ENCODE measurements around the gene CD274. TPM values are rescaled to one million over a fixed set of nuclear protein-coding genes. Genes with fewer than 3 reads are reported as not detected.
"Not testable (repeated sequence)": the region's sequence is repeated elsewhere in the genome, so short reads cannot be mapped to it uniquely, and the experiment has no call there.

The CD274 gene
- total and polyA plus RNA-seq, 3 experiments from 2014 or later = 6.1 to 17.6 (median 13.2) TPM

DNA sequence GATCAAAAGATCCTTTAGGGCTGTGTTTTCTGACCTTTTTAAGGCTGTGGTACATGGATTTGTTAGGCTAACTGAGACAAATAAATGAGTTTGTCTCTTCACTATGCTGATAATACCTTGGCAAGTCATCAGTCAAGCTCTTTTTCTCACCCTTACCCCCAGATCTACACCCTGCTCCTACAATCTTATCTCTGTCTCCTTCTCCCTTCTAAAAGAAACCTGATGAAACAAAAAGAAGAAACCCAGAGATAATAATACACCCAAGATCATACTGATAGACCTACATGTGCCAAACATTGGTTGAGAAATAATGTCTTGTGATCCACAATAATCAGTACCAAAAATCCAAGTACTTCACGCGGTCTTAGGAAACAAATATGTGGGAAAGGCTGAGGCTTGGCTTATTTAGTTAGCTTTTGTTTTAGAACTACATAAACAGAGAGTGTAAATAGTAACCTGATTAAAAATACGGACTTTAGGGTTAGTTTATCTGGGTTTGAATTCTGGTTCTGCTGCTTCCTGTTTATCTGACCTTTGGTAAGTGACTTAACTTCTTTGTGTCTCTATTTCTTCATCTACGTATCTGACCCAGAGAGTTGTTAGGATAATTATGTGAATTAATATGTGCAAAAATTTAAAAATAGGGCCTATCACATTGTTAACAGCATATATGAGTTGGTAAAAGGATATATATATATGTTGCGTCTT, 35.2 kb downstream of the CD274 start:
- ChIA-PET CTCF (no interaction called here), POLR2A (no interaction called here)
- no peaks in the 10 kb centered on the region for H3K4me1 Mint-ChIP-seq
- H3K4me1 ChIP-seq (ENCODE audit: insufficient read depth, low read length) = no peaks in the 10 kb centered on the region
- H3K9me3 ChIP-seq (ENCODE audit: low read length) = no peaks in the 10 kb centered on the region
- H3K36me3 ChIP-seq (ENCODE audit: insufficient read depth, low read length) = no peaks in the 10 kb centered on the region
- no peaks in the 10 kb centered on the region for H3K27me3 ChIP-seq (ENCODE audit: insufficient read depth, low read length, poor library complexity, severe bottlenecking)
- H3K27ac Mint-ChIP-seq = no peak overlapping the region
- no peak overlapping the region for H3K4me3 Mint-ChIP-seq
- peaks cover 5 to 7% of the 10 kb centered on the region in 2 donors for H3K27me3 Mint-ChIP-seq
- H3K36me3 Mint-ChIP-seq = no peaks in the 10 kb centered on the region
- DNase-seq = no peak
- H3K4me3 ChIP-seq (ENCODE audit: low read length) = no peak overlapping the region
- H3K9me3 Mint-ChIP-seq = no peaks in the 10 kb centered on the region
- H3K27ac ChIP-seq (ENCODE audit: low read depth, low read length) = no peak overlapping the region

DNA sequence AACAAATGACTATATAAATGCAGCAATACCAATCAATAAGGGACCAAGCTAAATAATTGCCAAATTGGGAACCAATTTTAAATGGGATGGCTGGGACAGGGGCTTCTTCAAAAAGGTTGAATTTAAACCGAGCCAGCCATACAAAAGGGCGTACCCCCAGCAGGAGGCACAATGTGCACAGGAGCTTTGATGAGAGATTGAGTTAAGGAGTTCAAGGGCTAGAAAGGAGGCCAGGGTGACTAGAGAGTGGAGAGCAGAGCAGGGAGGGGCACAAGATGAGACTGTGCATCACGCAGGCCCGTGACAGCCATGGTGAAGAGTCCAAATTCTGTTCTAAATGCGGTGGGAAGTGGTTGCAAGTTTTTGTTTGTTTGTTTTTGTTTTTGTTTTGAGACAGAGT, 36.6 kb downstream of the CD274 start:
- Histone ChIP-seq H3K4me1 (ENCODE audit: insufficient read depth, low read length) (no peaks in the 10 kb centered on the region), H3K36me3 (ENCODE audit: insufficient read depth, low read length) (no peaks in the 10 kb centered on the region), H3K27ac (ENCODE audit: low read depth, low read length) (no peak overlapping the region), H3K27me3 (ENCODE audit: insufficient read depth, low read length, poor library complexity, severe bottlenecking) (no peaks in the 10 kb centered on the region), H3K4me3 (ENCODE audit: low read length) (no peak overlapping the region), H3K9me3 (ENCODE audit: low read length) (no peaks in the 10 kb centered on the region)
- peaks cover under 1 to 3% of the 10 kb centered on the region in 2 donors for H3K27me3 Mint-ChIP-seq
- no peak overlapping the region for H3K27ac Mint-ChIP-seq
- no peaks in the 10 kb centered on the region for H3K4me1 Mint-ChIP-seq
- CTCF ChIA-PET = no interaction called here
- H3K36me3 Mint-ChIP-seq = no peaks in the 10 kb centered on the region
- POLR2A ChIA-PET = no interaction called here
- H3K9me3 Mint-ChIP-seq = no peaks in the 10 kb centered on the region
- DNase-seq = no peak
- no peak overlapping the region for H3K4me3 Mint-ChIP-seq

DNA sequence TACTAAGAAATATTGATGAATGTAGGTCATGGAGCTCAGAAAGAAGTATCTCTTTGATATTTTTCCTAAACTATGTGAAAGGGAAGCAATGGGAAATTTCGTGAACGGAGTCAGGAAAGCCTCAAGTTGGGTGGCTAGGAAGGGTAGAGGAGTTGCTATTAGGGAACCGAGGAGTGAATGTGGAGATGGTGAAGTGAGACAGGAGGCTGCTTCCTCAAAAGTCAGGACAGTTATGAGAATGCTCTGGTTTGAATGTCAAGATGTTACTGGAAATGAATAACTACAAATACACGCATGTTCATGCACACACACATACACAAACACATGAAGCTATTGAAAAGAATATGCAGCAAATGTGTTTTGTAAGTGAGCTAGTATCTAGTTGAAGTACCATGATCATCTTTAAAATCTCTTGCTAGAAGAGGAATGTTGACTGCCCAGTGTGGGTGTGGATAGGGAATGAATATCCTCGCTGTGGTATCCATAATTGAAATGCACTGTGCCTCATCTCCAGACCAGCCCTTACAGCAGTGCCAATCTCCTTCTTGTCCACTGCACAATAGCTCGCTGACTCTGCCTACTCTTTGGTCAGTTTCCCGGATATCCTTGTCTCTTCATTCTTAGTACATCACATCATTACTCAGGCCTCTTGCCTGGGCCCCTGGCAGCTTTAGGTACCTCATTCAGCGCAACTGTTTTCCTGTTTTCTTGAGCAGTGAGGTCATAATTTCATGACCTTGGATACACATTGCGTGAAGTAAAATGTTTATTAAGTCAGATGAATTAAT, 38.1 kb downstream of the CD274 start:
- Histone ChIP-seq H3K4me3 (ENCODE audit: low read length) (no peak overlapping the region), H3K27ac (ENCODE audit: low read depth, low read length) (no peak overlapping the region), H3K27me3 (ENCODE audit: insufficient read depth, low read length, poor library complexity, severe bottlenecking) (no peaks in the 10 kb centered on the region), H3K36me3 (ENCODE audit: insufficient read depth, low read length) (no peaks in the 10 kb centered on the region), H3K9me3 (ENCODE audit: low read length) (no peaks in the 10 kb centered on the region), H3K4me1 (ENCODE audit: insufficient read depth, low read length) (no peaks in the 10 kb centered on the region)
- Mint-ChIP-seq H3K36me3 (no peaks in the 10 kb centered on the region), H3K9me3 (no peaks in the 10 kb centered on the region), H3K4me1 (peaks cover 0 to 5% (median 0%) of the 10 kb centered on the region in 3 donors), H3K27ac (no peak overlapping the region), H3K27me3 (peaks cover 0 to under 1% of the 10 kb centered on the region in 2 donors), H3K4me3 (no peak overlapping the region)
- POLR2A ChIA-PET = interaction anchor here (0.6 kb wide), 1 partner anchor 143 kb away, joined by 3 read pairs; no protein-coding TSS in a partner anchor
- DNase-seq = no peak
- CTCF ChIA-PET = no interaction called here

DNA sequence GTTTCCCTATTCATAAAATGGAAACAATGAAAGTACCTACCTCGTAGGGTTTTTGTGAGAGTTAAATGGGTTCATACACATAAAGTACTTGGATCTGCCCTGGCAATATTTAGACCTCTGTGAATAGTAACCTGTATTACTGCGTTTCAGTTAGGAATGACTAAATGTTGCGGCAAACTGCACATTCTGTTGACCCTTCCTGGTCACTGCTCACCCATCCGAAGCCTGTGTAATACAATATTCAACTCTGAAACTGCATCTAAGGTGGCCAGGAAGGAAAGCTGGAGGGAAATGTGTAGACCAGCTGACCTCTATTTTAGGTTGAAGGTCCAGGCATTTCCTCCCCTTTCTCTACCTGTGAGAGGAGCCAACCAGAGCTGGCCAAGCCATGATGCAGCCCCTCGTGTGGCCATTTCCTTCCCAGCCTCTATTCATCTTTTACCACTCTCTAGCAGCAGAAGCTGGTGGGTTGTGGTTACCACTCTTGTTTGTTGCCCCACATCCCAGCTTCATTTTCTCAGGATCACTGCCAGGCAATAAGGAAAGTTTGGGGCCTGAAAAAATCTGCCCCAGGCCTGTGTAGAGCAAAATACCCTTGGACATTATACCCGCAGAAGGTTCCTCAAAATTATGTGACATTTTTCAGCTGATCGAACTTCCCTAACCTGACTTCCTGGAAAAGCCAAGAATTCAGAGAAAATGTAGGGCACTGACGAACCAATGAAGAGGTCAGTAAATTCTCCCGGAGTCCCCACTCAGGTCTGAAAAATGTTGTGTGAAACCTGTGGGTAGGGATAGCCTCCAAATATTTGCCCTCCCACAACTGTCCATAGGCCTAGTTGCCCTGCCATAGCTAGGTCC, 39.5 kb downstream of the CD274 start:
- Histone ChIP-seq H3K9me3 (ENCODE audit: low read length) (no peaks in the 10 kb centered on the region), H3K27ac (ENCODE audit: low read depth, low read length) (no peak overlapping the region), H3K27me3 (ENCODE audit: insufficient read depth, low read length, poor library complexity, severe bottlenecking) (no peaks in the 10 kb centered on the region), H3K4me1 (ENCODE audit: insufficient read depth, low read length) (no peaks in the 10 kb centered on the region), H3K36me3 (ENCODE audit: insufficient read depth, low read length) (no peaks in the 10 kb centered on the region), H3K4me3 (ENCODE audit: low read length) (no peak overlapping the region)
- H3K36me3 Mint-ChIP-seq = peaks cover 0 to 4% (median 0%) of the 10 kb centered on the region in 3 donors
- no peaks in the 10 kb centered on the region for H3K27me3 Mint-ChIP-seq
- ChIA-PET CTCF (no interaction called here), POLR2A (no interaction called here)
- H3K9me3 Mint-ChIP-seq = peaks cover 0 to 3% (median 0%) of the 10 kb centered on the region in 5 donors
- peaks cover 0 to 6% (median 4%) of the 10 kb centered on the region in 3 donors for H3K4me1 Mint-ChIP-seq
- no peak overlapping the region for H3K27ac Mint-ChIP-seq
- H3K4me3 Mint-ChIP-seq = no peak overlapping the region
- no peak for DNase-seq

DNA sequence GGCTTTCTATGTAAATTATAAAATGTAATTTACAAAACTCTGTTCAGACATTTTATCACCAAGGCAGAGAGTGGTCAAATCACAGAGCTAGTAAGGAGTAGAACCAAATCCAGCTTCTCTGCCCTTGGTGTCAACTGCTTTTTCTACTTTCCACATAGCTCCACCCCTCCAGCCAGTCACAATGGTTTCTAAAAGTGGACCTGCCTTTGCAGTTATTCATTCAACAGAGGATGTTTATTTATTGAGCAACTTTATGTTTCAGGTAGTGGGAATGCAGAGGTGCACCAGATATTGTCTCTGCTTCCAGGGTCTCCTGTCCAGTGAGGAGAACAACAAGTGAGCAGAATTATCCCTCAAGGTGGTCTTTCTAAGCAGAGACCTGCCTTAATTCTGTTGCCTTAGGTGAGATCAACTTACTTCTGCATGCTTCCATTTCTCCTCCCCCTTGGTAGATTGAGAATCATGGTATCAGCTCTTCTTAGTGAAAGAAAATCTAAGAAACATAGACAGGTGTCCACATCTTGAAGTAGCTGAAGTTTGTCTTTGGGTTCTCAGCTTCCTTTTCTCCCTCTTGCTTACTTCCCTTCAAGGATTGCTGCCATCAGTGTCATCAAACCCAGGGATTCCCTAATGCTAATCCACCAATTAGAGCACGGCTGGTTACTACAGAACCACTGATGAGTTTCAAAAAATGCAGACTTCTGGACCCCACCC, 42.8 kb downstream of the CD274 start:
- no peaks in the 10 kb centered on the region for H3K4me1 ChIP-seq (ENCODE audit: insufficient read depth, low read length)
- Mint-ChIP-seq H3K27me3 (no peaks in the 10 kb centered on the region), H3K36me3 (peaks cover 0 to 7% (median 0%) of the 10 kb centered on the region in 3 donors), H3K9me3 (peaks cover 0 to 3% (median 0%) of the 10 kb centered on the region in 5 donors), H3K4me1 (peaks cover 0 to 6% (median 4%) of the 10 kb centered on the region in 3 donors), H3K4me3 (no peak overlapping the region), H3K27ac (peak overlapping the region in 2 of 8 donors; percentile 39 to 68)
- H3K36me3 ChIP-seq (ENCODE audit: insufficient read depth, low read length) = no peaks in the 10 kb centered on the region
- no peaks in the 10 kb centered on the region for H3K27me3 ChIP-seq (ENCODE audit: insufficient read depth, low read length, poor library complexity, severe bottlenecking)
- CTCF ChIA-PET = interaction anchor here (1.0 to 1.3 kb wide), 2 partner anchors 56 to 97 kb away, joined by 3 to 4 read pairs; partner anchors contain the start of gene PLGRKT
- DNase-seq = no peak
- POLR2A ChIA-PET = no interaction called here
- no peaks in the 10 kb centered on the region for H3K9me3 ChIP-seq (ENCODE audit: low read length)
- no peak overlapping the region for H3K27ac ChIP-seq (ENCODE audit: low read depth, low read length)
- H3K4me3 ChIP-seq (ENCODE audit: low read length) = no peak overlapping the region

DNA sequence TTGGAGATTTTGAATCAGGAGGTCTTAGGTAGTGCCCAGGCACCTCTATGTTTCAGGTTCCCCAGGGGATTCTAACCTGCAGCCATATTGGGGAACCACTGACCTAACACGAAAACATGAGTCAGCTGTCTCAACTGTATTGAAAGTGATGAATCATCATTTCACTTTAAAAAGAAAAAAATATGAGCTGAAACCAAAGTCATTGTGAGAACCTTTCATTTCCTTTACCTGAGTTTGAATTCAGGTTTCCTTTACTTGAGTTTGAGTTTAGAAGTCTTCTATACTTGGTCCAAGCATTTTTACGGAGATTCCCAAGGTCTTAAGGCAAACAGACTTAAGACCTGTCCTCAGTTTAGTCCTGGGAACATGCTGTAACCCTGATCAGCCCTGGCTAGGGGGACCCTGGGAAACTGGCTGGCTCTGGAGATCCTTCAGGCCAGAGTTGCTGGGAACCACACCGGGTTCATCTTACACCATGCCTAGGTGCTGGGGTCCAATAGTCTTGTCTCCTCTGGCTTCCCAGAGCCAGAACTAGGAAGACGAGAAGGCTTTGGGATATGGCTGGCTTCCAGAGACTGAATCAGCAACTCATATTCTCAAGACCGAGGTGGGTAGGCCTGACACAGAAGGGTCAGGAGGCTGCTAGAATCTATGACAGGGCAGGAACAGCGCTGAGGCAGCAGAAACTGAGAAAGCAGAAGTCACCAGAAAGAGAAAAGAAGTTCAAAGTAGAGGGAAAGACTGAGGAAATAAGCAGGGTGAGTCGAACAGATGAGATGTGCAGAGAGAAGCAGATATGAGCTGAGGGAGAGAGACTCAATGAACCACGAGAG, 43.6 kb downstream of the CD274 start:
- Mint-ChIP-seq H3K36me3 (peaks cover 0 to 8% (median 0%) of the 10 kb centered on the region in 3 donors), H3K27ac (peak overlapping the region in 2 of 8 donors; percentile 34 to 39), H3K27me3 (no peaks in the 10 kb centered on the region), H3K4me3 (no peak overlapping the region), H3K4me1 (peaks cover 0 to 6% (median 4%) of the 10 kb centered on the region in 3 donors), H3K9me3 (peaks cover 0 to 3% (median 0%) of the 10 kb centered on the region in 5 donors)
- H3K4me1 ChIP-seq (ENCODE audit: insufficient read depth, low read length) = no peaks in the 10 kb centered on the region
- no peak overlapping the region for H3K4me3 ChIP-seq (ENCODE audit: low read length)
- H3K27me3 ChIP-seq (ENCODE audit: insufficient read depth, low read length, poor library complexity, severe bottlenecking) = no peaks in the 10 kb centered on the region
- no peaks in the 10 kb centered on the region for H3K36me3 ChIP-seq (ENCODE audit: insufficient read depth, low read length)
- H3K9me3 ChIP-seq (ENCODE audit: low read length) = no peaks in the 10 kb centered on the region
- POLR2A ChIA-PET = no interaction called here
- DNase-seq = no peak
- H3K27ac ChIP-seq (ENCODE audit: low read depth, low read length) = no peak overlapping the region
- CTCF ChIA-PET = interaction anchor here (1.0 to 1.3 kb wide), 2 partner anchors 56 to 96 kb away, joined by 3 to 4 read pairs; partner anchors contain the start of gene PLGRKT

DNA sequence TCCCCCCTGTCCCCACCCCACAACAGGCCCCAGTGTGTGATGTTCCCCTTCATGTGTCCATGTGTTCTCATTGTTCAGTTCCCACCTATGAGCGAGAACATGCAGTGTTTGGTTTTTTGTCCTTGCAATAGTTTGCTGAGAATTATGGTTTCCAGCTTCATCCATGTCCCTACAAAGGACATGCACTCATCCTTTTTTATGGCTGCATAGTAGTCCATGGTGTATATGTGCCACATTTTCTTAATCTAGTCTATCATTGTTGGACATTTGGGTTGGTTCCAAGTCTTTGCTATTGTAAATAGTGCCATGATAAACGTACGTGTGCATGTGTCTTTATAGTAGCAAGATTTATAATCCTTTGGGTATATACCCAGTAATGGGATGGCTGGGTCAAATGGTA, 44.4 kb downstream of the CD274 start:
- POLR2A ChIA-PET, CTCF ChIA-PET: not testable (repeated sequence)

More for the DNA sequence above, 44.4 kb downstream of the CD274 start:
- not testable (repeated sequence) for H3K36me3 ChIP-seq (ENCODE audit: insufficient read depth, low read length); H3K4me1 ChIP-seq (ENCODE audit: insufficient read depth, low read length); H3K27me3 ChIP-seq (ENCODE audit: insufficient read depth, low read length, poor library complexity, severe bottlenecking); H3K4me1 Mint-ChIP-seq; H3K27ac ChIP-seq (ENCODE audit: low read depth, low read length); H3K4me3 ChIP-seq (ENCODE audit: low read length); H3K27ac Mint-ChIP-seq; H3K9me3 Mint-ChIP-seq; H3K27me3 Mint-ChIP-seq; DNase-seq; H3K9me3 ChIP-seq (ENCODE audit: low read length); H3K4me3 Mint-ChIP-seq
- peaks cover 0 to 11% (median 0%) of the 10 kb centered on the region in 3 donors for H3K36me3 Mint-ChIP-seq

Data from CD8-positive, alpha-beta memory T cell (primary cell).